ENCODE results near the gene CLEC18C.
"Not testable (repeated sequence)": the region's sequence is repeated elsewhere in the genome, so short reads cannot be mapped to it uniquely, and the experiment has no call there.

Gene CLEC18C

DNA sequence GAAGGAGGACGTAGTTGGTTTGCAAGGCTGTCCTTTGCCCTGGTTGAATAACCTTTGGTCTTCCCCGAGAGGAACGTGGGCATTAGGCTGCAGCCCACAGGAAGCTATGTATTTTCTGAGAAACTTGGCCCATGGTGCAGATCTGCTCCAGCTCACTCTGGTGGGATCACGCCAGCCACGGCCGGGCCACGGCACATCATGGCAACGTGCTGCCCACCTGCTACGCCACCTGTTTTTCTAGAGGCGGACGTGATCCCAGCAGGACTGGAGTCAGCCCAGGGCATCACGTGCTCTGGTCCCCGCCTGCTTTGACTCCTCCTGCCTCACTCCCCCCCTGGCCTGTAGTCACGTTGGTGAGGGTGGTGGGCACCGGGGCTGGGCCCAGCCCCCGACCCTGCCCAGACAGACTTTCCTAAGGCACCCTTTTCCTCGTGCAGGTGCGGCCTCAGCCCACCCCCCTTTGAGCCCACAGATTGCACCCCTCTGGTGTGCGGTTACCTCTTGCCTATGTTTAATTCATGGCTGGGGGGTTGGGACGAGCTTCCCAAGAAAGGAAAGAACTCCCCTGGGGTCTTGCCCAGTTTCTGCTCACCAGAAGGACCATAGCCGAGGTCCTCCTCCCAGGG is at the start of gene CLEC18C:
TSS of gene CLEC18C (plus strand) at position 576 of the 626 bp plus-strand sequence. CDS start 492 bp downstream, outside the sequence.
- H3K27me3 ChIP-seq (ENCODE audit: control insufficient read depth in 5 of 5, insufficient read depth in 4 of 5, low read length in 5 of 5); H3K27ac ChIP-seq (ENCODE audit: low read depth, low read length); H3K9me3 ChIP-seq (ENCODE audit: control insufficient read depth in 5 of 5, low read length in 5 of 5); H3K4me1 ChIP-seq (ENCODE audit: control insufficient read depth in 5 of 5, insufficient read depth in 5 of 5, low read length in 5 of 5); H3K9ac ChIP-seq (ENCODE audit: low read length in 5 of 5); H3K36me3 ChIP-seq (ENCODE audit: control insufficient read depth in 5 of 5, insufficient read depth in 5 of 5, low read length in 5 of 5); H3K4me3 ChIP-seq (ENCODE audit: low read depth in 1 of 5, low read length in 5 of 5): not testable (repeated sequence)

DNA sequence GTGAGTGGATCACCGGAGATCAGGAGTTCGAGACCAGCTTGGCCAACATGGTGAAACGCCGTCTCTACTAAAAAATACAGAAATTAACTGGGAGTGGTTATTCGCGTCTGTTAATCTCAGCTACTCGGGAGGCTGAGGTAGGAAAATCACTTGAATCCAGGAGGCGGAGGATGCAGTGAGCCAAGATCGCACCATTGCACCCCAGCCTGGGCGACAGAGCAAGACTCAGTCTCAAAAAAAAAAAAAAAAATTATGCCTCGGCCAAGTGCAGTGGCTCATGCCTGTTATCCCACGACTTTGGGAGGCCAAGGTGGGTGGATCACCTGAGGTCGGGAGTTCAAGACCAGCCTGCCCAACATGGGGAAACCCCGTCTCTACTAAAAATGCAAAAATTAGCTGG is 49.8 kb upstream of the CLEC18C start:
- not testable (repeated sequence) for H3K27ac ChIP-seq (ENCODE audit: low read depth, low read length); H3K4me1 ChIP-seq (ENCODE audit: control insufficient read depth in 5 of 5, insufficient read depth in 5 of 5, low read length in 5 of 5); H3K4me3 ChIP-seq (ENCODE audit: low read depth in 1 of 5, low read length in 5 of 5); H3K9ac ChIP-seq (ENCODE audit: low read length in 5 of 5); H3K9me3 ChIP-seq (ENCODE audit: control insufficient read depth in 5 of 5, low read length in 5 of 5); H3K27me3 ChIP-seq (ENCODE audit: control insufficient read depth in 5 of 5, insufficient read depth in 4 of 5, low read length in 5 of 5)
- H3K36me3 ChIP-seq (ENCODE audit: control insufficient read depth in 5 of 5, insufficient read depth in 5 of 5, low read length in 5 of 5): peaks cover 3 to 67% (median 38%) of the 10 kb centered on the region in 5 donors

DNA sequence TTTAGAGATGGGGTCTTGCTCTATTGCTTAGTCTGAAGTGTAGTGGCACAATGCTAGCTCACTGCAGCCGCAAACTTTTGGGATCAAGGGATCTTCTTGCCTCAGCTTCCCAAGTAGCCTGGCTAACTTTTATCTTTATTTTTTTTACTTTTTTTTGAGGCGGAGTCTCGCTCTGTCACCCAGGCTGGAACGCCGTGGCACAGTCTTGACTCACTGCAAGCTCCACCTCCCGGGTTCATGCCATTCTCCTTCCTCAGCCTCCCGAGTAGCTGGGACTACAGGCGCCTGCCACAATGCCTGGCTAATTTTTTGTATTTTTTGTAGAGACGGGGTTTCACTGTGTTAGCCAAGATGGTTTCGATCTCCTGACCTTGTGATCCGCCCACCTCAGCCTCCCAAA is 47.4 kb upstream of the CLEC18C start:
- not testable (repeated sequence) for H3K27ac ChIP-seq (ENCODE audit: low read depth, low read length); H3K27me3 ChIP-seq (ENCODE audit: control insufficient read depth in 5 of 5, insufficient read depth in 4 of 5, low read length in 5 of 5); H3K4me3 ChIP-seq (ENCODE audit: low read depth in 1 of 5, low read length in 5 of 5); H3K9me3 ChIP-seq (ENCODE audit: control insufficient read depth in 5 of 5, low read length in 5 of 5); H3K4me1 ChIP-seq (ENCODE audit: control insufficient read depth in 5 of 5, insufficient read depth in 5 of 5, low read length in 5 of 5); H3K9ac ChIP-seq (ENCODE audit: low read length in 5 of 5)
- peaks cover 10 to 83% (median 52%) of the 10 kb centered on the region in 5 donors for H3K36me3 ChIP-seq (ENCODE audit: control insufficient read depth in 5 of 5, insufficient read depth in 5 of 5, low read length in 5 of 5)

- not testable (repeated sequence) for H3K27ac ChIP-seq (ENCODE audit: low read depth, low read length); H3K4me3 ChIP-seq (ENCODE audit: low read depth in 1 of 5, low read length in 5 of 5); H3K27me3 ChIP-seq (ENCODE audit: control insufficient read depth in 5 of 5, insufficient read depth in 4 of 5, low read length in 5 of 5); H3K4me1 ChIP-seq (ENCODE audit: control insufficient read depth in 5 of 5, insufficient read depth in 5 of 5, low read length in 5 of 5); H3K9me3 ChIP-seq (ENCODE audit: control insufficient read depth in 5 of 5, low read length in 5 of 5); H3K9ac ChIP-seq (ENCODE audit: low read length in 5 of 5)
- peaks cover 18 to 82% (median 50%) of the 10 kb centered on the region in 5 donors for H3K36me3 ChIP-seq (ENCODE audit: control insufficient read depth in 5 of 5, insufficient read depth in 5 of 5, low read length in 5 of 5)
Observed at GRCh38 chr16:70127706-70128105, 45.9 kb upstream of the CLEC18C start.

- H3K36me3 ChIP-seq (ENCODE audit: control insufficient read depth in 5 of 5, insufficient read depth in 5 of 5, low read length in 5 of 5): peaks cover 18 to 83% (median 48%) of the 10 kb centered on the region in 5 donors
- H3K4me1 ChIP-seq (ENCODE audit: control insufficient read depth in 5 of 5, insufficient read depth in 5 of 5, low read length in 5 of 5); H3K9me3 ChIP-seq (ENCODE audit: control insufficient read depth in 5 of 5, low read length in 5 of 5); H3K9ac ChIP-seq (ENCODE audit: low read length in 5 of 5); H3K27me3 ChIP-seq (ENCODE audit: control insufficient read depth in 5 of 5, insufficient read depth in 4 of 5, low read length in 5 of 5); H3K27ac ChIP-seq (ENCODE audit: low read depth, low read length); H3K4me3 ChIP-seq (ENCODE audit: low read depth in 1 of 5, low read length in 5 of 5): not testable (repeated sequence)
Observed at GRCh38 chr16:70128844-70129243, 44.7 kb upstream of the CLEC18C start.

DNA sequence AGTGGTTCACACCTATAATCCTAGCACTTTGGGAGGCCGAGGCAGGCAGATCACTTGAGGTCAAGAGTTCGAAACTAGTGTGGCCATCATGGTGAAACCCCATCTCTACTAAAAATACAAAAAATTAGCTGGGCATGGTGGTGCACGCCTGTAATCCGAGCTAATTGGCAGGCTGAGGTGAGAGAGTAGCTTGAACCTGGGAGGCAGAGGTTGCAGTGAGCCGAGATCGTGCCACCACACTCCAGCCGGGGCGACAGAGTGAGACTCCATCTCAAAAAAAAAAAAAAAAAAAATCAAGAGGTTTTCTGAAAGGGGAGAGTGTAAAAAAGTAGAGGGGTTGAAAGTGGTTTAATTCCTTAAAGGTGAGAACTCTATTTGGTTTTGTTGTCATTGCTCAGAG is 37.8 kb upstream of the CLEC18C start:
- not testable (repeated sequence) for H3K27ac ChIP-seq (ENCODE audit: low read depth, low read length); H3K4me1 ChIP-seq (ENCODE audit: control insufficient read depth in 5 of 5, insufficient read depth in 5 of 5, low read length in 5 of 5); H3K9ac ChIP-seq (ENCODE audit: low read length in 5 of 5); H3K27me3 ChIP-seq (ENCODE audit: control insufficient read depth in 5 of 5, insufficient read depth in 4 of 5, low read length in 5 of 5); H3K4me3 ChIP-seq (ENCODE audit: low read depth in 1 of 5, low read length in 5 of 5); H3K9me3 ChIP-seq (ENCODE audit: control insufficient read depth in 5 of 5, low read length in 5 of 5)
- peaks cover 15 to 90% (median 43%) of the 10 kb centered on the region in 5 donors for H3K36me3 ChIP-seq (ENCODE audit: control insufficient read depth in 5 of 5, insufficient read depth in 5 of 5, low read length in 5 of 5)

DNA sequence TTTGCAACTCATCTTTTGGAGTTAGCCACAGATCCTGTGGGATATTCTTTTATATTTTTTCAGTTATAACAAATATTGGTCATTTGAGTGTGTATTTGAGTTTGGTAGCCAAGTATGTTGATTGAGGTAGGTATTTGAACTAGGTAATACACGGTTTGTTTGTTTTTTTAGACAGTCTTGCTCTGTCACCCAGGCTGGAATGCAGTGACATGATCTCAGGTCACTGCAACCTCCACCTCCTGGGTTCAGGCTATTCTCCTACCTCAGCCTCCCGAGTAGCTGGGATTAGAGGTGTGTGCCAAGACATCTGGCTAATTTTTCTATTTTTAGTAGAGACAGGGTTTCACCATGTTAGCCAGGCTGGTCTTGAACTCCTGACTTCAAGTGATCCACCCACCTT is 37.0 kb upstream of the CLEC18C start:
- H3K9ac ChIP-seq (ENCODE audit: low read length in 5 of 5); H3K27me3 ChIP-seq (ENCODE audit: control insufficient read depth in 5 of 5, insufficient read depth in 4 of 5, low read length in 5 of 5); H3K9me3 ChIP-seq (ENCODE audit: control insufficient read depth in 5 of 5, low read length in 5 of 5); H3K27ac ChIP-seq (ENCODE audit: low read depth, low read length); H3K4me1 ChIP-seq (ENCODE audit: control insufficient read depth in 5 of 5, insufficient read depth in 5 of 5, low read length in 5 of 5); H3K4me3 ChIP-seq (ENCODE audit: low read depth in 1 of 5, low read length in 5 of 5): not testable (repeated sequence)
- peaks cover 15 to 91% (median 45%) of the 10 kb centered on the region in 5 donors for H3K36me3 ChIP-seq (ENCODE audit: control insufficient read depth in 5 of 5, insufficient read depth in 5 of 5, low read length in 5 of 5)

DNA sequence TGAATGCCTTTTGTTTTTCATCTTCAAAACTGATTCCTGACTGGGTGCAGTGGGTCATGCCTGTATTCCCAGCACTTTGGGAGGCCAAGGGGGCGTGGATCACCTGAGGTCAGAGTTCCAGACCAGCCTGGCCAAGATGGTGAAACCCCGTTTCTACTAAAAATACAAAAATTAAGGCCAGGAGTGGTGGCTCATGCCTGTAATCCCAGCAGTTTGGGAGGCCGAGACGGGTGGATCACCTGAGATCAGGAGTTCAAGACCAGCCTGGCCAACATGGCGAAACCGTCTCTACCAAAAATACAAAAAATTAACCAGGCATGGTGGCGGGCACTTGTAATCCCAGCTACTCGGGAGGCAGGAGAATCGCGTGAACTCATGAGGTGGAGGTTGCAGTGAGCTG is 30.8 kb upstream of the CLEC18C start:
- H3K4me3 ChIP-seq (ENCODE audit: low read depth in 1 of 5, low read length in 5 of 5); H3K27ac ChIP-seq (ENCODE audit: low read depth, low read length); H3K9me3 ChIP-seq (ENCODE audit: control insufficient read depth in 5 of 5, low read length in 5 of 5); H3K27me3 ChIP-seq (ENCODE audit: control insufficient read depth in 5 of 5, insufficient read depth in 4 of 5, low read length in 5 of 5); H3K4me1 ChIP-seq (ENCODE audit: control insufficient read depth in 5 of 5, insufficient read depth in 5 of 5, low read length in 5 of 5); H3K9ac ChIP-seq (ENCODE audit: low read length in 5 of 5): not testable (repeated sequence)
- H3K36me3 ChIP-seq (ENCODE audit: control insufficient read depth in 5 of 5, insufficient read depth in 5 of 5, low read length in 5 of 5): peaks cover 6 to 76% (median 42%) of the 10 kb centered on the region in 5 donors

DNA sequence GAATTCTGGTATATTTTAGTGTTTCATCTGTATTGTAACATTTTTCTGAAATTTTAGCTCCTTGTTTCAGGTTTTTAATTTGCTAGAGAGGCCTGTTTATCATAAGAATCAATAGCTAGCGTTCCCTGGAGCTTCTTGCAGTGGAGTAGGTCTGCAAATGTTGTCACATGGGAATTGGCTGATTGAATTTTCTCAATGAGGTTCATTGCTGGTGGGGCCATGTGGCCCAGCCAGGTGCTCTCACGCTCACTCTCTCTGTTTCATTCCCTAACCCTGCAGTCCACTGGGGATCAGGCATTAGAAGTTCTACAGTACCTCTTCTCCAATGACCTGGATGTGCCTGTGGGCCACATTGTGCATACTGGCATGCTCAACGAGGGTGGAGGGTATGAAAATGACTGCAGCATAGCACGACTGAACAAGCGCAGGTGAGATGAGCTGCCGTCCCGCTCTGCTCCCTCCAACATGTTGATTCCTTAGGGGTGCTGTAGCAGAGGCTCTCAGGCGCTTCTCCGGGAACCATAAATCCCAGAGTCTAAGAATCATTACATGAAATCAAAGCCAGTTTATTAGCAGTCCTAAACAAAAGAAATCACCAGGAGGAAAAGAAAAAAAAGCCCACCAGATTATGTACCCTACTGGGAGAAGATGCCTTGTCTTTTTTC is 30.2 kb upstream of the CLEC18C start:
- peaks cover 6 to 78% (median 46%) of the 10 kb centered on the region in 5 donors for H3K36me3 ChIP-seq (ENCODE audit: control insufficient read depth in 5 of 5, insufficient read depth in 5 of 5, low read length in 5 of 5)

GRCh38 chr16:70147853-70148252 is 25.7 kb upstream of the CLEC18C start:
- not testable (repeated sequence) for H3K27ac ChIP-seq (ENCODE audit: low read depth, low read length); H3K27me3 ChIP-seq (ENCODE audit: control insufficient read depth in 5 of 5, insufficient read depth in 4 of 5, low read length in 5 of 5); H3K9ac ChIP-seq (ENCODE audit: low read length in 5 of 5); H3K4me1 ChIP-seq (ENCODE audit: control insufficient read depth in 5 of 5, insufficient read depth in 5 of 5, low read length in 5 of 5); H3K9me3 ChIP-seq (ENCODE audit: control insufficient read depth in 5 of 5, low read length in 5 of 5); H3K4me3 ChIP-seq (ENCODE audit: low read depth in 1 of 5, low read length in 5 of 5)
- H3K36me3 ChIP-seq (ENCODE audit: control insufficient read depth in 5 of 5, insufficient read depth in 5 of 5, low read length in 5 of 5): peaks cover 9 to 76% (median 62%) of the 10 kb centered on the region in 5 donors

More for the DNA sequence above, 30.2 kb upstream of the CLEC18C start:
- not testable (repeated sequence) for H3K4me3 ChIP-seq (ENCODE audit: low read depth in 1 of 5, low read length in 5 of 5); H3K4me1 ChIP-seq (ENCODE audit: control insufficient read depth in 5 of 5, insufficient read depth in 5 of 5, low read length in 5 of 5); H3K27ac ChIP-seq (ENCODE audit: low read depth, low read length); H3K9ac ChIP-seq (ENCODE audit: low read length in 5 of 5); H3K9me3 ChIP-seq (ENCODE audit: control insufficient read depth in 5 of 5, low read length in 5 of 5); H3K27me3 ChIP-seq (ENCODE audit: control insufficient read depth in 5 of 5, insufficient read depth in 4 of 5, low read length in 5 of 5)
